Measurements from ENCODE around the gene TOPBP1. TPM values are rescaled to one million over a fixed set of nuclear protein-coding genes. Genes with fewer than 3 reads are reported as not detected.

The TOPBP1 gene
- total RNA-seq, 1 experiment from 2014 or later: 34.3 TPM

DNA sequence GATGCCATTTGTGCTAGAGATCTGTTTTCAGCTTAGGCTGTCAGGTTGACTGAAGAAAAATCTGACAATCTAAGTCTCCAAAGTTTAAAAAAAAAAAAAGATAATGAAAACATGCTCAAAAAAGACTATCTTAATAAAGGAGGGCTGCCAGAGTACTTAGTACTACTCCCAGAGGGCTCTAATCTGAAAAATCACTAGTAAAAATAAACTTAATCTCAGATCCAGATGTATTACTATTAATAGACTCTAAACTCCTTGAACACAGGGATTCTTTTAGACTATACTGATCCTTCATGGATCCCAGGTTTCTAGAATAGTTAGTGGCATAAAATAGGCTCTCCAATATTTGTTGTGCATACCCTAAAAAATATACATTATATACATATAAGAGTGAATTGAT is 34.0 kb downstream of the TOPBP1 start:
- H3K27ac Mint-ChIP-seq: no peak overlapping the region
- no peak overlapping the region for H3K4me3 Mint-ChIP-seq
- POLR2A ChIA-PET: no interaction called here
- no peaks in the 10 kb centered on the region for H3K9me3 Mint-ChIP-seq
- H3K27me3 Mint-ChIP-seq (ENCODE audit: low read depth): no peaks in the 10 kb centered on the region
- H3K36me3 Mint-ChIP-seq: peaks cover 39% of the 10 kb centered on the region
- no peak for DNase-seq (ENCODE audit: low spot score)
- no peaks in the 10 kb centered on the region for H3K4me1 Mint-ChIP-seq
- no peak for ATAC-seq
- CTCF ChIA-PET: no interaction called here
- TF ChIP-seq SOX15 (CRISPR knock-in tag; IDR thresholded peaks at IDR 0.05) (no peak), HMGA2 (CRISPR knock-in tag; IDR thresholded peaks at IDR 0.05) (no peak), SMAD4 (CRISPR knock-in tag; IDR thresholded peaks at IDR 0.05) (no peak), KAT7 (CRISPR knock-in tag; IDR thresholded peaks at IDR 0.05; ENCODE audit: borderline replicate concordance) (no peak), NR1H2 (CRISPR knock-in tag; IDR thresholded peaks at IDR 0.05) (no peak), RORB (CRISPR knock-in tag; IDR thresholded peaks at IDR 0.05) (no peak), NR3C1 (CRISPR knock-in tag; conservative IDR thresholded peaks at IDR 0.05; ENCODE audit: low read depth) (no peak), ZNF138 (CRISPR knock-in tag; conservative IDR thresholded peaks at IDR 0.05) (no peak), TEAD4 (CRISPR knock-in tag; IDR thresholded peaks at IDR 0.05) (no peak)
- TF ChIP-seq, protein P1, sequence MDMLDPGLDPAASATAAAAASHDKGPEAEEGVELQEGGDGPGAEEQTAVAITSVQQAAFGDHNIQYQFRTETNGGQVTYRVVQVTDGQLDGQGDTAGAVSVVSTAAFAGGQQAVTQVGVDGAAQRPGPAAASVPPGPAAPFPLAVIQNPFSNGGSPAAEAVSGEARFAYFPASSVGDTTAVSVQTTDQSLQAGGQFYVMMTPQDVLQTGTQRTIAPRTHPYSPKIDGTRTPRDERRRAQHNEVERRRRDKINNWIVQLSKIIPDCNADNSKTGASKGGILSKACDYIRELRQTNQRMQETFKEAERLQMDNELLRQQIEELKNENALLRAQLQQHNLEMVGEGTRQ (CRISPR knock-in tag; IDR thresholded peaks at IDR 0.05): no peak
- TF ChIP-seq, protein P2, sequence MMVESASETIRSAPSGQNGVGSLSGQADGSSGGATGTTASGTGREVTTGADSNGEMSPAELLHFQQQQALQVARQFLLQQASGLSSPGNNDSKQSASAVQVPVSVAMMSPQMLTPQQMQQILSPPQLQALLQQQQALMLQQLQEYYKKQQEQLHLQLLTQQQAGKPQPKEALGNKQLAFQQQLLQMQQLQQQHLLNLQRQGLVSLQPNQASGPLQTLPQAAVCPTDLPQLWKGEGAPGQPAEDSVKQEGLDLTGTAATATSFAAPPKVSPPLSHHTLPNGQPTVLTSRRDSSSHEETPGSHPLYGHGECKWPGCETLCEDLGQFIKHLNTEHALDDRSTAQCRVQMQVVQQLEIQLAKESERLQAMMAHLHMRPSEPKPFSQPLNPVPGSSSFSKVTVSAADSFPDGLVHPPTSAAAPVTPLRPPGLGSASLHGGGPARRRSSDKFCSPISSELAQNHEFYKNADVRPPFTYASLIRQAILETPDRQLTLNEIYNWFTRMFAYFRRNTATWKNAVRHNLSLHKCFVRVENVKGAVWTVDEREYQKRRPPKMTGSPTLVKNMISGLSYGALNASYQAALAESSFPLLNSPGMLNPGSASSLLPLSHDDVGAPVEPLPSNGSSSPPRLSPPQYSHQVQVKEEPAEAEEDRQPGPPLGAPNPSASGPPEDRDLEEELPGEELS (CRISPR knock-in tag; IDR thresholded peaks at IDR 0.05): no peak
- TF ChIP-seq, protein P3, sequence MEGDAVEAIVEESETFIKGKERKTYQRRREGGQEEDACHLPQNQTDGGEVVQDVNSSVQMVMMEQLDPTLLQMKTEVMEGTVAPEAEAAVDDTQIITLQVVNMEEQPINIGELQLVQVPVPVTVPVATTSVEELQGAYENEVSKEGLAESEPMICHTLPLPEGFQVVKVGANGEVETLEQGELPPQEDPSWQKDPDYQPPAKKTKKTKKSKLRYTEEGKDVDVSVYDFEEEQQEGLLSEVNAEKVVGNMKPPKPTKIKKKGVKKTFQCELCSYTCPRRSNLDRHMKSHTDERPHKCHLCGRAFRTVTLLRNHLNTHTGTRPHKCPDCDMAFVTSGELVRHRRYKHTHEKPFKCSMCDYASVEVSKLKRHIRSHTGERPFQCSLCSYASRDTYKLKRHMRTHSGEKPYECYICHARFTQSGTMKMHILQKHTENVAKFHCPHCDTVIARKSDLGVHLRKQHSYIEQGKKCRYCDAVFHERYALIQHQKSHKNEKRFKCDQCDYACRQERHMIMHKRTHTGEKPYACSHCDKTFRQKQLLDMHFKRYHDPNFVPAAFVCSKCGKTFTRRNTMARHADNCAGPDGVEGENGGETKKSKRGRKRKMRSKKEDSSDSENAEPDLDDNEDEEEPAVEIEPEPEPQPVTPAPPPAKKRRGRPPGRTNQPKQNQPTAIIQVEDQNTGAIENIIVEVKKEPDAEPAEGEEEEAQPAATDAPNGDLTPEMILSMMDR (IDR thresholded peaks at IDR 0.05): no peak

DNA sequence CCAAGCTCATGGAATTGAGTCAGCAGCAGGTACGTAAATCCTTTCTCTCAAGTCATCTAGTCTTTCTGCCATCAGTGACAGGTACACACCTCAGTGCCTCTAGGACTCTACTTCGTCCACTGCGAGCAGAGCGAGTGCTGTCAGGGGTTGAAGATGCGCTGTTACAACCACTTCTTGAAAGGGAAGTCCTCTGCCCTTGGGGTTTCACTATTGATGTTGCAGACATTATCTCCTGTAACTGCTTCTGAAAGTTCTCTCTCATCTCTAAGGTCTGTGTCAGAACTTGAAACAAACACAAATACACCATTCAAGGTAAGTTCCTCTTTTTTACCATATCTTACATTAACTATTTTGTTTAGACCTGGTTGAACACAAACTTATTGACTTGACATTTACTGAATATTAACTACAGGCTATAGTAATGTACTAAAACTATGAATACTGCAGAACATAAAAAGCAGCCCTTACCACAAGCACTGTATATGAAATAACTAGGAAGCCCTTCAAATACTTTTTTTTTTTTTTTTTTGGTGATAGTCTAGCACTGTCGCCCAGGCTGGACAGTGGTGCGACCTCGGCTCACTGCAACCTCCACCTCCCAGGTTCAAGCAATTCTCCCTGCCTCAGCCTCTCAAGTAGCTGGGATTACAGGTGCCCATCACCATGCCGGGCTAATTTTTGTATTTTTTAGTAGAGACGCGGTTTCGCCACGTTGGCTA is 41.5 kb downstream of the TOPBP1 start:
- Mint-ChIP-seq H3K9me3 (no peaks in the 10 kb centered on the region), H3K4me1 (no peaks in the 10 kb centered on the region), H3K27ac (no peak overlapping the region), H3K4me3 (no peak overlapping the region), H3K36me3 (peaks cover 55% of the 10 kb centered on the region), H3K27me3 (ENCODE audit: low read depth) (no peaks in the 10 kb centered on the region)
- ATAC-seq (no peak), DNase-seq (ENCODE audit: low spot score) (no peak)
- ChIA-PET CTCF (no interaction called here), POLR2A (no interaction called here)
- TF ChIP-seq ZNF219 (CRISPR knock-in tag; IDR thresholded peaks at IDR 0.05; ENCODE audit: borderline replicate concordance): no peak
- TF ChIP-seq HMGA2 (CRISPR knock-in tag; IDR thresholded peaks at IDR 0.05): no peak
- TF ChIP-seq CREM (CRISPR knock-in tag; IDR thresholded peaks at IDR 0.05): no peak
- no peak for TF ChIP-seq NR1H2 (CRISPR knock-in tag; IDR thresholded peaks at IDR 0.05)
- TF ChIP-seq, protein P4, sequence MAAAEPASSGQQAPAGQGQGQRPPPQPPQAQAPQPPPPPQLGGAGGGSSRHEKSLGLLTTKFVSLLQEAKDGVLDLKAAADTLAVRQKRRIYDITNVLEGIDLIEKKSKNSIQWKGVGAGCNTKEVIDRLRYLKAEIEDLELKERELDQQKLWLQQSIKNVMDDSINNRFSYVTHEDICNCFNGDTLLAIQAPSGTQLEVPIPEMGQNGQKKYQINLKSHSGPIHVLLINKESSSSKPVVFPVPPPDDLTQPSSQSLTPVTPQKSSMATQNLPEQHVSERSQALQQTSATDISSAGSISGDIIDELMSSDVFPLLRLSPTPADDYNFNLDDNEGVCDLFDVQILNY (CRISPR knock-in tag; IDR thresholded peaks at IDR 0.05): no peak
- TF ChIP-seq, protein P5, sequence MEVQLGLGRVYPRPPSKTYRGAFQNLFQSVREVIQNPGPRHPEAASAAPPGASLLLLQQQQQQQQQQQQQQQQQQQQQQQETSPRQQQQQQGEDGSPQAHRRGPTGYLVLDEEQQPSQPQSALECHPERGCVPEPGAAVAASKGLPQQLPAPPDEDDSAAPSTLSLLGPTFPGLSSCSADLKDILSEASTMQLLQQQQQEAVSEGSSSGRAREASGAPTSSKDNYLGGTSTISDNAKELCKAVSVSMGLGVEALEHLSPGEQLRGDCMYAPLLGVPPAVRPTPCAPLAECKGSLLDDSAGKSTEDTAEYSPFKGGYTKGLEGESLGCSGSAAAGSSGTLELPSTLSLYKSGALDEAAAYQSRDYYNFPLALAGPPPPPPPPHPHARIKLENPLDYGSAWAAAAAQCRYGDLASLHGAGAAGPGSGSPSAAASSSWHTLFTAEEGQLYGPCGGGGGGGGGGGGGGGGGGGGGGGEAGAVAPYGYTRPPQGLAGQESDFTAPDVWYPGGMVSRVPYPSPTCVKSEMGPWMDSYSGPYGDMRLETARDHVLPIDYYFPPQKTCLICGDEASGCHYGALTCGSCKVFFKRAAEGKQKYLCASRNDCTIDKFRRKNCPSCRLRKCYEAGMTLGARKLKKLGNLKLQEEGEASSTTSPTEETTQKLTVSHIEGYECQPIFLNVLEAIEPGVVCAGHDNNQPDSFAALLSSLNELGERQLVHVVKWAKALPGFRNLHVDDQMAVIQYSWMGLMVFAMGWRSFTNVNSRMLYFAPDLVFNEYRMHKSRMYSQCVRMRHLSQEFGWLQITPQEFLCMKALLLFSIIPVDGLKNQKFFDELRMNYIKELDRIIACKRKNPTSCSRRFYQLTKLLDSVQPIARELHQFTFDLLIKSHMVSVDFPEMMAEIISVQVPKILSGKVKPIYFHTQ (CRISPR knock-in tag; IDR thresholded peaks at IDR 0.05): no peak
- no peak for TF ChIP-seq EMX1 (CRISPR knock-in tag; IDR thresholded peaks at IDR 0.05)
- TF ChIP-seq SMAD3 (CRISPR knock-in tag; IDR thresholded peaks at IDR 0.05; ENCODE audit: borderline replicate concordance): no peak
- TF ChIP-seq ATF1 (CRISPR knock-in tag; IDR thresholded peaks at IDR 0.05): no peak
- TF ChIP-seq, protein P6, sequence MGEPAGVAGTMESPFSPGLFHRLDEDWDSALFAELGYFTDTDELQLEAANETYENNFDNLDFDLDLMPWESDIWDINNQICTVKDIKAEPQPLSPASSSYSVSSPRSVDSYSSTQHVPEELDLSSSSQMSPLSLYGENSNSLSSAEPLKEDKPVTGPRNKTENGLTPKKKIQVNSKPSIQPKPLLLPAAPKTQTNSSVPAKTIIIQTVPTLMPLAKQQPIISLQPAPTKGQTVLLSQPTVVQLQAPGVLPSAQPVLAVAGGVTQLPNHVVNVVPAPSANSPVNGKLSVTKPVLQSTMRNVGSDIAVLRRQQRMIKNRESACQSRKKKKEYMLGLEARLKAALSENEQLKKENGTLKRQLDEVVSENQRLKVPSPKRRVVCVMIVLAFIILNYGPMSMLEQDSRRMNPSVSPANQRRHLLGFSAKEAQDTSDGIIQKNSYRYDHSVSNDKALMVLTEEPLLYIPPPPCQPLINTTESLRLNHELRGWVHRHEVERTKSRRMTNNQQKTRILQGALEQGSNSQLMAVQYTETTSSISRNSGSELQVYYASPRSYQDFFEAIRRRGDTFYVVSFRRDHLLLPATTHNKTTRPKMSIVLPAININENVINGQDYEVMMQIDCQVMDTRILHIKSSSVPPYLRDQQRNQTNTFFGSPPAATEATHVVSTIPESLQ (CRISPR knock-in tag; IDR thresholded peaks at IDR 0.05): no peak
- no peak for TF ChIP-seq TEAD1 (CRISPR knock-in tag; IDR thresholded peaks at IDR 0.05)
- TF ChIP-seq, protein P7, sequence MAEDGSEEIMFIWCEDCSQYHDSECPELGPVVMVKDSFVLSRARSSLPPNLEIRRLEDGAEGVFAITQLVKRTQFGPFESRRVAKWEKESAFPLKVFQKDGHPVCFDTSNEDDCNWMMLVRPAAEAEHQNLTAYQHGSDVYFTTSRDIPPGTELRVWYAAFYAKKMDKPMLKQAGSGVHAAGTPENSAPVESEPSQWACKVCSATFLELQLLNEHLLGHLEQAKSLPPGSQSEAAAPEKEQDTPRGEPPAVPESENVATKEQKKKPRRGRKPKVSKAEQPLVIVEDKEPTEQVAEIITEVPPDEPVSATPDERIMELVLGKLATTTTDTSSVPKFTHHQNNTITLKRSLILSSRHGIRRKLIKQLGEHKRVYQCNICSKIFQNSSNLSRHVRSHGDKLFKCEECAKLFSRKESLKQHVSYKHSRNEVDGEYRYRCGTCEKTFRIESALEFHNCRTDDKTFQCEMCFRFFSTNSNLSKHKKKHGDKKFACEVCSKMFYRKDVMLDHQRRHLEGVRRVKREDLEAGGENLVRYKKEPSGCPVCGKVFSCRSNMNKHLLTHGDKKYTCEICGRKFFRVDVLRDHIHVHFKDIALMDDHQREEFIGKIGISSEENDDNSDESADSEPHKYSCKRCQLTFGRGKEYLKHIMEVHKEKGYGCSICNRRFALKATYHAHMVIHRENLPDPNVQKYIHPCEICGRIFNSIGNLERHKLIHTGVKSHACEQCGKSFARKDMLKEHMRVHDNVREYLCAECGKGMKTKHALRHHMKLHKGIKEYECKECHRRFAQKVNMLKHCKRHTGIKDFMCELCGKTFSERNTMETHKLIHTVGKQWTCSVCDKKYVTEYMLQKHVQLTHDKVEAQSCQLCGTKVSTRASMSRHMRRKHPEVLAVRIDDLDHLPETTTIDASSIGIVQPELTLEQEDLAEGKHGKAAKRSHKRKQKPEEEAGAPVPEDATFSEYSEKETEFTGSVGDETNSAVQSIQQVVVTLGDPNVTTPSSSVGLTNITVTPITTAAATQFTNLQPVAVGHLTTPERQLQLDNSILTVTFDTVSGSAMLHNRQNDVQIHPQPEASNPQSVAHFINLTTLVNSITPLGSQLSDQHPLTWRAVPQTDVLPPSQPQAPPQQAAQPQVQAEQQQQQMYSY (CRISPR knock-in tag; IDR thresholded peaks at IDR 0.05): no peak
